Ishikawa (cell line): Measurements from ENCODE around the gene STK32C.

Source experiments
- CEBPB ChIP-seq: IDR thresholded peaks from 2 replicates; pipeline ENCODE4 v1.6.1; 2012
- EGR1 ChIP-seq: IDR thresholded peaks from 2 replicates; pipeline ENCODE4 v1.6.1; 2012
- EP300 ChIP-seq: IDR thresholded peaks from 2 replicates; pipeline ENCODE4 v1.6.1; 2012; ENCODE audit warnings: borderline replicate concordance
- FOXM1 ChIP-seq: IDR thresholded peaks from 2 replicates; pipeline ENCODE4 v1.6.1; 2012; ENCODE audit warnings: low read depth, borderline replicate concordance
- MAX ChIP-seq: IDR thresholded peaks from 2 replicates; pipeline ENCODE4 v1.6.1; 2012
- NFIC ChIP-seq: IDR thresholded peaks from 2 replicates; pipeline ENCODE4 v1.6.1; 2012
- RAD21 ChIP-seq: IDR thresholded peaks from 2 replicates; pipeline ENCODE4 v1.6.1; 2012; ENCODE audit warnings: low read depth
- TAF1 ChIP-seq: IDR thresholded peaks from 2 replicates; pipeline ENCODE4 v1.6.1; 2012; ENCODE audit warnings: low read depth, mild to moderate bottlenecking
- TEAD4 ChIP-seq: IDR thresholded peaks from 2 replicates; pipeline ENCODE4 v1.6.1; 2012
- YY1 ChIP-seq: IDR thresholded peaks from 2 replicates; pipeline ENCODE4 v1.6.1; 2012; ENCODE audit warnings: low read depth
- TF ChIP-seq, protein P1 (sequence below): IDR thresholded peaks from 2 replicates; pipeline ENCODE4 v1.6.1; 2012; ENCODE audit warnings: low read depth, mild to moderate bottlenecking

DNA sequence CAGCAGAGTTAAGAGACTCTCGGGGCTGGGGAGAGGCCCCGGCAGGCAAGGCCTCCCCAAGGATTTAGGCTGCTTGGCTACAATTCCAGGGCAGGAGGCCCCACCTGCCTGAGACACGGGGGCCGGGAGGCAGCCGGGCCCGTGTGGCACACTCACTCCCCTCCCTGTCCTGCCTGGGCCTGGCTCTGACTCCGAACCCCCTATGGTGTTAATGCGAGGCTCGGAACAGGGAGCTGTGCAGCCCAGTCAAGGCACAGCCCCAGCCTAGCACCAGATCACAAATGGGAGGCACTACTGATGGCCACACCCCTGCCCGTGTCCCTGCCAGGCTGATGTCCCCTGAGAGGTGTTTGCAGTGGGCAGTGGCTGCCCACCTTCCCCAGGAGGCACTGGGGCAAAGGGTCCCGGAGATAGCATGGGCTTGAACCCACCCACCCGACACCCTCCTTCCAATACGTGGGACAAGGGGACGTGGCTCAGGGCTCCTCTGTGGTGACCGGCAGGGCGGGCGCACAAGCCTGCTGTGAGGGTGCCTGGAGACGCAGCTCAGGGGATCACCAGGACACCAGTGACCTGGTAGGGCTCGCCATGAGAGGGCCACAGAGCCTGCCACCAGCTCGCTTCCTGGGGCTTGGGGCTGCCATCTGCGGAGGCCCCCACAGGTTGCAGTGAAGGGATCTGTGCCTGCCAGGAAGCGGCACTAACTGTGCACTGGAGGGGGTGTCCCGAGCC lies 84.0 kb downstream of the STK32C start:
- TF ChIP-seq YY1 (no peak), TAF1 (no peak), RAD21 (no peak), EP300 (no peak), EGR1 (no peak), FOXM1 (no peak), TEAD4 (no peak), CEBPB (no peak), NFIC (no peak), MAX (no peak)
- TF ChIP-seq, protein P1, sequence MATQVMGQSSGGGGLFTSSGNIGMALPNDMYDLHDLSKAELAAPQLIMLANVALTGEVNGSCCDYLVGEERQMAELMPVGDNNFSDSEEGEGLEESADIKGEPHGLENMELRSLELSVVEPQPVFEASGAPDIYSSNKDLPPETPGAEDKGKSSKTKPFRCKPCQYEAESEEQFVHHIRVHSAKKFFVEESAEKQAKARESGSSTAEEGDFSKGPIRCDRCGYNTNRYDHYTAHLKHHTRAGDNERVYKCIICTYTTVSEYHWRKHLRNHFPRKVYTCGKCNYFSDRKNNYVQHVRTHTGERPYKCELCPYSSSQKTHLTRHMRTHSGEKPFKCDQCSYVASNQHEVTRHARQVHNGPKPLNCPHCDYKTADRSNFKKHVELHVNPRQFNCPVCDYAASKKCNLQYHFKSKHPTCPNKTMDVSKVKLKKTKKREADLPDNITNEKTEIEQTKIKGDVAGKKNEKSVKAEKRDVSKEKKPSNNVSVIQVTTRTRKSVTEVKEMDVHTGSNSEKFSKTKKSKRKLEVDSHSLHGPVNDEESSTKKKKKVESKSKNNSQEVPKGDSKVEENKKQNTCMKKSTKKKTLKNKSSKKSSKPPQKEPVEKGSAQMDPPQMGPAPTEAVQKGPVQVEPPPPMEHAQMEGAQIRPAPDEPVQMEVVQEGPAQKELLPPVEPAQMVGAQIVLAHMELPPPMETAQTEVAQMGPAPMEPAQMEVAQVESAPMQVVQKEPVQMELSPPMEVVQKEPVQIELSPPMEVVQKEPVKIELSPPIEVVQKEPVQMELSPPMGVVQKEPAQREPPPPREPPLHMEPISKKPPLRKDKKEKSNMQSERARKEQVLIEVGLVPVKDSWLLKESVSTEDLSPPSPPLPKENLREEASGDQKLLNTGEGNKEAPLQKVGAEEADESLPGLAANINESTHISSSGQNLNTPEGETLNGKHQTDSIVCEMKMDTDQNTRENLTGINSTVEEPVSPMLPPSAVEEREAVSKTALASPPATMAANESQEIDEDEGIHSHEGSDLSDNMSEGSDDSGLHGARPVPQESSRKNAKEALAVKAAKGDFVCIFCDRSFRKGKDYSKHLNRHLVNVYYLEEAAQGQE, result no peak
